ENCODE measurements around the gene VRK2.
"Not testable (repeated sequence)": the region's sequence is repeated elsewhere in the genome, so short reads cannot be mapped to it uniquely, and the experiment has no call there.

Gene VRK2

GRCh38 chr2:58170334-58170933 lies 123.8 kb downstream of the VRK2 start:
- DNase-seq = not testable (repeated sequence)

DNA sequence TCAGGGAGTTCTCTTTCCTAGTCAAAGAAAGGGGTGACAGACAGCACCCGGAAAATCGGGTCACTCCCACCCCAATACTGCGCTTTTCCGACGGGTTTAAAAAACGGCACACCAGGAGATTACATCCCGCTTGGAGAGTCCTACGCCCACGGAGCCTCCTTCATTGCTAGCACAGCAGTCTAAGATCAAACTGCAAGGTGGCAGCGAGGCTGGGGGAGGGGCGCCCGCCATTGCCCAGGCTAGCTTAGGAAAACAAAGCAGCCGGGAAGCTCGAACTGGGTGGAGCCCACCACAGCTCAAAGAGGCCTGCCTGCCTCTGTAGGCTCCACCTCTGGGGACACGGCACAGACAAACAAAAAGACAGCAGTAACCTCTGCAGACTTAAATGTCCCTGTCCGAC lies 125.2 kb downstream of the VRK2 start:
- not testable (repeated sequence) for DNase-seq

DNA sequence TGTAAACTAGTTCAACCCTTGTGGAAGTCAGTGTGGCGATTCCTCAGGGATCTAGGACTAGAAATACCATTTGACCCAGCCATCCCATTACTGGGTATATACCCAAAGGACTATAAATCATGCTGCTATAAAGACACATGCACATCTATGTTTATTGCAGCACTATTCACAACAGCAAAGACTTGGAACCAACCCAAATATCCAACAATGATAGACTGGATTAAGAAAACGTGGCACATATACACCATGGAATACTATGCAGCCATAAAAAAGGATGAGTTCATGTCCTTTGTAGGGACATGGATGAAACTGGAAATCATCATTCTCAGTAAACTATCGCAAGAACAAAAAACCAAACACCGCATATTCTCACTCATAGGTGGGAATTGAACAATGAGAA lies 130.6 kb downstream of the VRK2 start:
- DNase-seq = not testable (repeated sequence)

DNA sequence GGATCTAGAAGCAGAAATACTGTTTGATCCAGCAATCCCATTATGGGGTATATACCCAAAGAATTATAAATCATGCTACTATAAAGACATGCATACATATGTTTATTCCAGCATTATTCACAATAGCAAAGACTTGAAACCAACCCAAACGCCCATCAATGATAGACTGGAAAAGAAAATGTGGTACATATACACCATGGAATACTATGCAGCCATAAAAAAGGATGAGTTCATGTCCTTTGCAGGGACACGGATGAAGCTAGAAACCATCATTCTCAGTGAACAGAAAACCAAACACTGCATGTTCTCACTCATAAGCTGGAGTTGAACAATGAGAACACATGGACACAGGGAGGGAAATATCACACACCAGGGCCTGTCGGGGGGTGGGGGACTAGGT lies 133.6 kb downstream of the VRK2 start:
- DNase-seq = not testable (repeated sequence)

DNA sequence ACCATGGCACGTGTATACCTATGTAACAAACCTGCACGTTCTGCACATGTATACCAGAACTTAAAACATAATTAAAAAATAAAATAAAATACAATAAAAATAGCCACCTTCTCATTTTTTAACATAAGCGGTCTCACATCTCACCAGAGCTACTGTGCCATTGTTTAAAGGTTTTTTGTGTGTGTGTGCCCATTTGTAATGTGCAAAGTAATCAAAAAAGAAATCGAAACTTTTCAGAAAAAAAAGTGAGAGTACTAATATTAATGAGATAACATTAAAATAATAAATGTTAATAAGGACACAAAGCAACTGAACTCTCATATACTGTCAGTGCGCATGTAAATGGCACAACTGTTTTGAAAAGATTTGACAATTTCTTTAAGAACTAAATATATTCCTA lies 134.0 kb downstream of the VRK2 start:
- no peak for DNase-seq

GRCh38 chr2:58182527-58182926 lies 135.9 kb downstream of the VRK2 start:
- no peak for DNase-seq

GRCh38 chr2:58186501-58186900 lies 139.9 kb downstream of the VRK2 start:
- no peak for DNase-seq

DNA sequence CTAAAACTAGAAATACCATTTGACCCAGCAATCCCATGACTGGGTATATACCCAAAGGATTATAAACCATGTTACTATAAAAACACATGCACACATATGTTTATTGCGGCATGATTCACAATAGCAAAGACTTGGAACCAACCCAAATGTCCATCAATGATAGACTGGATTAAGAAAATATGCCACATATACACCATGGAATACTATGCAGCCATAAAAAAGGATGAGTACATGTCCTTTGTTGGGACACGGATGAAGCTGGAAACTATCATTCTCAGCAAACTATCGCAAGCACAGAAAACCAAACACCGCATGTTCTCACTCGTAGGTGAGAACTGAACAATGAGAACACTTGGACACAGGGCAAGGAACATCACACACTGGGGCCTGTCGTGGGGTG lies 140.4 kb downstream of the VRK2 start:
- DNase-seq = not testable (repeated sequence)

DNA sequence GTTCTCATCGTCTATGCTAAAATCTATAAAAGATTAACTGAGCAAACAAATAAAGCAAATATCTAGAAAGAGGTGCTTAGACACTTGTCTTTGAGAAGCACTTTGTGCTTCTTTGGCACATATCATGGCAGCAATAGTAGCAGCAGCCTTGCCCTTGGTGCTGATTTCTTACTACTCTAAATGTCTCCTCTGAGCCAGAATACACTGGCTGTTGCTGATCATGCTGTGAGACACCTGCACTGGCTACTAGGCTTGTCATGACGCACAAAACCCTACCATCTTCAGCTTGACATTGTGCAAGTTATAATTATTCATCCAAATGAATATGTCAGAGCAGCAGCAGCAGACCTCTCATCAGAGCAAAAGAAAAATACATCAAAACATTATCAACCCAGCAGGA lies 147.9 kb downstream of the VRK2 start:
- DNase-seq = no peak

- no peak for DNase-seq
Measured at GRCh38 chr2:58195662-58196061, 149.1 kb downstream of the VRK2 start.

DNA sequence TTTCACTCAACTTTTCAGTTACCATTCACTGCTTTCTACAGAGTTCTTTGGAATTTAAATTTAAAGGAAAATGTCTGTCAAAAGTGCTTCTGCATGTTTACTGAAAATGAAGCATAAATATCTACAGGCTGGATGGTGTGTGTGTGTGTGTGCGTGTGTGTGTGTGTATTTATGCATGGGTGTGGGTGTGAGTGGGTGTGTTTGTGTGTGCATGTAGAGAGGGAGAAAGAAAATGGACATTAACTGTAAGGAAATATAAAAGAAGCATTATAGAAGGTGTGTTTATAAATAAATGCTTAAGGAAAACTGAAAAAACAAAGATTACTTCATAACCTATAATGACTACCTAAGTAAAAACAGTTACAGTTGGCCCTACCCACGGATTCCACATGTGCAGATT lies 151.3 kb downstream of the VRK2 start:
- no peak for DNase-seq

DNA sequence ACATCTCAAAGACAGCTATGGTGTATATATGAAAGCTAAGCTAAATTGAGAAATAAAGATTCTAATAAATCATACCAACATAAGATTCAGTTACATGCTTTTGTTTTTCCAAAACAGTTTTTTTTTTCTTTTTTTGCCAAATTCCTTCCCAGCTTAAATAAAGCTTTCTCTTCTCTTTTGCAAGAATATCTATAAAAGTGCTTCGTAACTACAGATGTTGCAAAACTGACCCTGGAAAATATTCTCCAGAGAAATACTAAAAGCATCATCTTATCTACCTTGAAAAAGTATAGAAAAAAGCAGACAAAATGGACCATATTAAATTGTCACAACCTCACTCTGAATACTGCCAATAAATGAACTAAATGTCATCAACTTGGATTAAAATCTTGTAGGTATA lies 155.8 kb downstream of the VRK2 start:
- no peak for DNase-seq

DNA sequence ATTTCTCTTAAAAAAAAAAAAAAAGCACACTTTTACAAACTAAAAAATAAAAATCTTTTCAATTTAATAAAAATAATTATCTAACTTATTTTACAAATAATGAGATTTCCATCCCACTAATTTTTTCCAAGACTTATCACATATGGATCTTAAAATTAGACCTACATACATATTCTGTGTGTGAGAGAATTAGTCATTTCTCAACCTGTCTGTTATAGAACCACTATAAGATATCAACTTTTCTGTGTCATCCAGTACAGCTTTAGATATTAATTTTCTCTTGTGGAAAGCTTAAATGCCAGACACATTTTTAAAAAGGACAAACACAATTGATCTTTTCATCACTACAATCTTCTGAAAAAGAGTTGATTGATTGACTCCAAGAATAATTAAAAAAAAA lies 156.4 kb downstream of the VRK2 start:
- DNase-seq = no peak

- no peak for DNase-seq
Measured at GRCh38 chr2:58204195-58204959, 157.8 kb downstream of the VRK2 start.

- no peak for DNase-seq
Measured at GRCh38 chr2:58206785-58207184, 160.2 kb downstream of the VRK2 start.

GRCh38 chr2:58207189-58207588 lies 160.6 kb downstream of the VRK2 start:
- no peak for DNase-seq

Measured in activated CD8-positive, alpha-beta memory T cell treated with anti-CD3 and anti-CD28 coated beads for 24 hours (primary cell).